K562 (cell line): ENCODE data around the gene LDB2. TPM values are rescaled to one million over a fixed set of nuclear protein-coding genes. Genes with fewer than 3 reads are reported as not detected.

Source experiments
- ATAC-seq: fragments of 200-7000 bp; cut with Tn5 transposase; 3 replicates; pipeline ENCODE4 v1.9.1; 2020; ENCODE audit warnings: moderate library complexity
- BruUV-seq: library from RNA; stranded (reverse); fragments of 400-500 nt; replicated peaks from 2 replicates; lab custom pipeline; 2021; lab: Mats Ljungman, UMichigan
- CTCF ChIA-PET: fragments of 300-600 bp; formaldehyde crosslinking; extraction: SDS; loops from one replicate; lab custom pipeline; 2021; ENCODE audit warnings: low intra/inter-chr PET ratio; lab: Yijun Ruan, JAX
- POLR2A ChIA-PET: fragments of 300-600, 350-650 bp; sonication (Branson Sonifier 250); formaldehyde crosslinking; extraction: SDS; loops from one replicate; lab custom pipeline; 2021; ENCODE audit warnings: antibody characterized with exemption, inconsistent platforms; lab: Yijun Ruan, JAX
- DNase-seq, 4 experiments: peaks; one replicate each; pipeline versions ENCODE4 v3.0.0 to v3.0.0-alpha.2; 2011 to 2018; ENCODE audit warnings: low spot score in 3 of 4, mixed read lengths in 3 of 4; ENCODE audit errors: extremely low read depth in 1 of 4
- FAIRE-seq: peaks from 2 replicates; lab custom pipeline; 2011; peaks lifted over from hg19 to GRCh38; lab: Jason Lieb, UNC
- H2AFZ ChIP-seq: 2 replicates; pipeline ENCODE4 v1.6.0; 2011; ENCODE audit warnings: low read depth, low read length, control low read depth, inconsistent platforms
- H3K27ac ChIP-seq: fragments of 200-600 bp; 3 replicates; pipeline ENCODE4 v1.8.0; 2011; ENCODE audit warnings: low read depth, mild to moderate bottlenecking, control low read depth, inconsistent platforms, low read length, moderate library complexity, mixed read lengths; ENCODE audit errors: extremely low read depth
- H3K27me3 ChIP-seq, 2 experiments: fragments of 300-600 bp in 1 of 2; 2 replicates in 1 of 2; 3 replicates in 1 of 2; pipeline versions ENCODE4 v1.6.0 to v1.8.0; 2011; ENCODE audit warnings: inconsistent platforms in 2 of 2, low read length in 2 of 2, mild to moderate bottlenecking in 1 of 2, mixed read lengths in 1 of 2, moderate library complexity in 1 of 2; ENCODE audit not compliant: control insufficient read depth in 2 of 2, insufficient read depth in 2 of 2
- H3K36me3 ChIP-seq: fragments of 300-600 bp; 3 replicates; pipeline ENCODE4 v1.8.0; 2011; ENCODE audit warnings: mild to moderate bottlenecking, low read length, inconsistent platforms; ENCODE audit not compliant: control insufficient read depth, insufficient read depth
- H3K4me1 ChIP-seq, 2 experiments: fragments of 200-600 bp in 1 of 2; replicated peaks in 1 of 2; 2 replicates in 1 of 2; 3 replicates in 1 of 2; pipeline versions ENCODE4 v1.5.1 to v1.8.0; 2011; ENCODE audit warnings: inconsistent platforms in 2 of 2, low read length in 2 of 2, mild to moderate bottlenecking in 1 of 2, mixed read lengths in 1 of 2, moderate library complexity in 1 of 2; ENCODE audit not compliant: control insufficient read depth in 2 of 2, insufficient read depth in 2 of 2
- H3K4me2 ChIP-seq: 2 replicates; pipeline ENCODE4 v1.6.1; 2011; ENCODE audit warnings: low read length, control low read depth, inconsistent platforms, mixed read lengths; ENCODE audit not compliant: insufficient read depth
- H3K4me3 ChIP-seq: fragments of 200-600 bp; sonication (generic), shearing (Covaris generic); 2 replicates; pipeline ENCODE4 v1.5.1; 2016; ENCODE audit warnings: control low read depth, inconsistent platforms
- H3K79me2 ChIP-seq: fragments of 200-600 bp; 3 replicates; pipeline ENCODE4 v1.8.0; 2011; ENCODE audit warnings: low read length, inconsistent platforms; ENCODE audit not compliant: control insufficient read depth, insufficient read depth
- H3K9ac ChIP-seq, 2 experiments: 2 replicates each; pipeline versions ENCODE4 v1.6.0 to v1.6.1; 2011; ENCODE audit warnings: low read depth in 2 of 2, low read length in 2 of 2, control low read depth in 1 of 2, inconsistent platforms in 1 of 2, mild to moderate bottlenecking in 1 of 2, mixed read lengths in 1 of 2; ENCODE audit not compliant: insufficient read depth in 1 of 2
- H3K9me1 ChIP-seq: one replicate; pipeline ENCODE4 v1.6.0; 2011; ENCODE audit warnings: inconsistent platforms, mild to moderate bottlenecking, low read length, moderate library complexity; ENCODE audit not compliant: control insufficient read depth, insufficient read depth
- H3K9me3 ChIP-seq: replicated peaks from 2 replicates; pipeline ENCODE4 v1.5.1; 2011; ENCODE audit warnings: low read depth, low read length, inconsistent platforms; ENCODE audit not compliant: control insufficient read depth, insufficient read depth
- H4K20me1 ChIP-seq: replicated peaks from 2 replicates; pipeline ENCODE4 v1.6.1; 2011; ENCODE audit warnings: low read length, inconsistent platforms, mixed read lengths; ENCODE audit not compliant: control insufficient read depth, insufficient read depth
- GTF2B ChIP-seq: IDR thresholded peaks from 2 replicates; pipeline ENCODE4 v1.6.1; 2011; ENCODE audit not compliant: insufficient read length; ENCODE audit errors: extremely low read depth
- MLLT1 ChIP-seq, 2 experiments: fragments of 450-650 bp; IDR thresholded peaks; 2 replicates each; pipeline ENCODE4 v1.6.1; 2016
- MLX ChIP-seq, 2 experiments: fragments of 450-650 bp in 1 of 2; sonication (generic) in 1 of 2; formaldehyde crosslinking; conservative IDR thresholded peaks; 2 replicates each; pipeline versions ENCODE4 v1.4.0 to v1.8.1; 2020 to 2022; ENCODE audit warnings: mild to moderate bottlenecking in 1 of 2, missing genetic modification reagents in 1 of 2
- MXD1 ChIP-seq: fragments of 250-450 bp; sonication (Bioruptor Pico); IDR thresholded peaks from 2 replicates; pipeline ENCODE4 v1.8.0; 2021; ENCODE audit warnings: borderline replicate concordance, mild to moderate bottlenecking, moderate library complexity; ENCODE audit not compliant: poor library complexity, severe bottlenecking
- NR4A1 ChIP-seq, 2 experiments: fragments of 250-450 bp in 1 of 2; fragments of 450-650 bp in 1 of 2; sonication (Bioruptor Pico) in 1 of 2; IDR thresholded peaks; 2 replicates each; pipeline versions ENCODE4 v1.4.0 to v1.6.1; 2016 to 2020; ENCODE audit warnings: mild to moderate bottlenecking in 2 of 2, missing compliant biosample characterization in 1 of 2, missing genetic modification characterization in 1 of 2, moderate library complexity in 1 of 2
- RERE ChIP-seq: sonication (generic); formaldehyde crosslinking; IDR thresholded peaks from 2 replicates; pipeline ENCODE4 v1.8.0; 2023; ENCODE audit warnings: missing genetic modification reagents, mild to moderate bottlenecking, borderline replicate concordance
- SAFB2 ChIP-seq: fragments of 200-400 bp; formaldehyde crosslinking; IDR thresholded peaks from 2 replicates; pipeline ENCODE4 v1.6.1; 2018; ENCODE audit warnings: borderline replicate concordance, low read length, low read depth, moderate library complexity; ENCODE audit not compliant: severe bottlenecking
- TAF7 ChIP-seq: fragments of 450-650 bp; IDR thresholded peaks from 2 replicates; pipeline ENCODE4 v1.6.1; 2016; ENCODE audit warnings: missing genetic modification characterization, missing compliant biosample characterization
- ZFP1 ChIP-seq: fragments of 450-650 bp; formaldehyde crosslinking; IDR thresholded peaks from 2 replicates; pipeline ENCODE4 v1.4.0; 2020; ENCODE audit warnings: mild to moderate bottlenecking, mixed read lengths
- ZNF384 ChIP-seq: IDR thresholded peaks from 2 replicates; pipeline ENCODE4 v1.6.1; 2012; ENCODE audit warnings: low read depth, low read length, improper control_type of control experiment
- ZNF655 ChIP-seq: fragments of 250-450 bp; sonication (Bioruptor Pico); IDR thresholded peaks from 2 replicates; pipeline ENCODE4 v1.5.0; 2021
- WGBS: fragments of 100-300 bp; shearing (Covaris generic); methylation state at CpG from one replicate; pipeline ENCODE4 v1.1.6; 2016; ENCODE audit warnings: low coverage, mixed read lengths; ENCODE audit not compliant: insufficient coverage; ENCODE audit errors: missing lambda C conversion rate; 5-methylcytosine and 5-hydroxymethylcytosine counted together
- in situ Hi-C: fragments of 300-500 bp; cut with MboI; formaldehyde crosslinking; loops from 4 replicates; pipeline ENCODE4 v1.15.0; 2018; ENCODE audit warnings: inconsistent platforms, mixed read lengths
- intact Hi-C: fragments of 100-400 bp; cut with micrococcal nuclease; formaldehyde crosslinking; loops from 2 replicates; pipeline ENCODE4 v1.14.2; 2022
- polyA plus RNA-seq, 8 experiments: library from polyadenylated mRNA; depleted of rRNA in 4 of 8; stranded (reverse) in 5 of 8; unstranded in 3 of 8; fragments of >200 nt; fragmentation: Nextera tagmentation in 2 of 8; fragmentation: Illumina TruSeq in 1 of 8; extraction: Ambion mirVana in 2 of 8; extraction: Trizol in 1 of 8; gene quantifications; 2 replicates each; pipeline versions ENCODE4 v1.2.1 to v1.2.3, GENCODE V29; 2011 to 2014; ENCODE audit warnings: inconsistent platforms in 1 of 8, missing spikeins in 1 of 8
- total RNA-seq, 7 experiments: library from RNA; depleted of rRNA in 6 of 7; stranded (reverse); fragments of >200 nt in 6 of 7; fragmentation: Illumina TruSeq in 2 of 7; extraction: Trizol in 2 of 7; gene quantifications; 2 replicates each; pipeline versions ENCODE4 v1.2.1 to v1.2.3, GENCODE V29; 2011 to 2021; ENCODE audit warnings: low replicate concordance in 1 of 7

LDB2 gene
- total and polyA plus RNA-seq, 9 of the 15 experiments (the other 6 are each of a cell fraction or from before 2014, with no cell fraction given): 0.10 to 0.20 TPM; not detected in 7

GRCh38 chr4:16617435-16617834, 281.0 kb downstream of the LDB2 start:
- Histone ChIP-seq H3K27me3 (no peaks in the 10 kb centered on the region), H3K79me2 (no peaks in the 10 kb centered on the region), H3K9ac (no peak overlapping the region), H3K4me1 (no peaks in the 10 kb centered on the region), H4K20me1 (no peaks in the 10 kb centered on the region), H3K36me3 (no peaks in the 10 kb centered on the region), H2AFZ (no peak overlapping the region), H3K4me3 (no peak overlapping the region), H3K27ac (no peak overlapping the region), H3K9me1 (no peaks in the 10 kb centered on the region), H3K4me2 (no peak overlapping the region), H3K9me3 (no peaks in the 10 kb centered on the region)
- intact Hi-C loops: no loop called here
- ChIA-PET POLR2A (no interaction called here), CTCF (no interaction called here)
- DNase-seq: no peak
- FAIRE-seq: no peak
- no peak for ATAC-seq
- in situ Hi-C loops: no loop called here
- 0% methylated on average over 5 of the region's 5 CpGs for WGBS
- BruUV-seq: no TSS peak
- TF ChIP-seq MLX (CRISPR knock-in tag; conservative IDR thresholded peaks at IDR 0.05): no peak
- TF ChIP-seq MLLT1 (IDR thresholded peaks at IDR 0.05): no peak
- TF ChIP-seq MXD1 (CRISPR knock-in tag): no peak
- no peak for TF ChIP-seq NR4A1 (CRISPR knock-in tag; IDR thresholded peaks at IDR 0.05)
- no peak for TF ChIP-seq NR4A1 (tag; IDR thresholded peaks at IDR 0.05)
- no peak for TF ChIP-seq SAFB2
- no peak for TF ChIP-seq GTF2B
- TF ChIP-seq TAF7: no peak
- TF ChIP-seq RERE (CRISPR knock-in tag): no peak
- no peak for TF ChIP-seq ZNF384
- TF ChIP-seq ZNF655 (CRISPR knock-in tag): no peak
- TF ChIP-seq ZFP1 (CRISPR knock-in tag): no peak
